GM18508 (cell line): ENCODE data around the gene PDGFB.

ENCODE experiments used
- ATAC-seq: cut with Tn5 transposase; IDR thresholded peaks from one replicate; pipeline ENCODE4 v1.9.1; 2021; ENCODE audit warnings: moderate number of reproducible peaks; ENCODE audit not compliant: insufficient read depth, unreplicated experiment

The PDGFB gene

GRCh38 chr22:39244496-39245129 is at the start of gene PDGFB:
PDGFB (minus strand) TSS chr22:39244982; CDS start chr22:39243963, 1,019 bp downstream.
- ATAC-seq = no peak

- no peak for ATAC-seq
Measured at GRCh38 chr22:39293766-39294368, 49.1 kb upstream of the PDGFB start.

- no peak for ATAC-seq
Measured at GRCh38 chr22:39292561-39293074, 47.8 kb upstream of the PDGFB start.

- no peak for ATAC-seq
Measured at GRCh38 chr22:39292031-39292462, 47.3 kb upstream of the PDGFB start.

- no peak for ATAC-seq
Measured at GRCh38 chr22:39291523-39291922, 46.7 kb upstream of the PDGFB start.

- no peak for ATAC-seq
Measured at GRCh38 chr22:39290724-39291161, 46.0 kb upstream of the PDGFB start.

GRCh38 chr22:39289975-39290720 is 45.4 kb upstream of the PDGFB start:
- ATAC-seq = no peak

GRCh38 chr22:39289533-39289932 is 44.8 kb upstream of the PDGFB start:
- no peak for ATAC-seq

GRCh38 chr22:39288135-39288898 is 43.5 kb upstream of the PDGFB start:
- ATAC-seq = no peak

- no peak for ATAC-seq
Measured at GRCh38 chr22:39287076-39287725, 42.4 kb upstream of the PDGFB start.

GRCh38 chr22:39284983-39285382 is 40.2 kb upstream of the PDGFB start:
- ATAC-seq = no peak

GRCh38 chr22:39284142-39284980 is 39.6 kb upstream of the PDGFB start:
- no peak for ATAC-seq

GRCh38 chr22:39283322-39284141 is 38.8 kb upstream of the PDGFB start:
- ATAC-seq = no peak

- ATAC-seq = no peak
Measured at GRCh38 chr22:39282645-39283321, 38.0 kb upstream of the PDGFB start.

- ATAC-seq = no peak
Measured at GRCh38 chr22:39281126-39281525, 36.3 kb upstream of the PDGFB start.

- ATAC-seq = no peak
Measured at GRCh38 chr22:39280250-39280649, 35.5 kb upstream of the PDGFB start.

GRCh38 chr22:39279170-39279850 is 34.5 kb upstream of the PDGFB start:
- no peak for ATAC-seq
